HG02759 (cell line): ENCODE data around the gene RAB43.

ENCODE experiments used
- ATAC-seq: cut with Tn5 transposase; IDR thresholded peaks from one replicate; pipeline ENCODE4 v1.9.1; 2021; ENCODE audit warnings: mild to moderate bottlenecking, moderate library complexity; ENCODE audit not compliant: unreplicated experiment

Gene RAB43

DNA sequence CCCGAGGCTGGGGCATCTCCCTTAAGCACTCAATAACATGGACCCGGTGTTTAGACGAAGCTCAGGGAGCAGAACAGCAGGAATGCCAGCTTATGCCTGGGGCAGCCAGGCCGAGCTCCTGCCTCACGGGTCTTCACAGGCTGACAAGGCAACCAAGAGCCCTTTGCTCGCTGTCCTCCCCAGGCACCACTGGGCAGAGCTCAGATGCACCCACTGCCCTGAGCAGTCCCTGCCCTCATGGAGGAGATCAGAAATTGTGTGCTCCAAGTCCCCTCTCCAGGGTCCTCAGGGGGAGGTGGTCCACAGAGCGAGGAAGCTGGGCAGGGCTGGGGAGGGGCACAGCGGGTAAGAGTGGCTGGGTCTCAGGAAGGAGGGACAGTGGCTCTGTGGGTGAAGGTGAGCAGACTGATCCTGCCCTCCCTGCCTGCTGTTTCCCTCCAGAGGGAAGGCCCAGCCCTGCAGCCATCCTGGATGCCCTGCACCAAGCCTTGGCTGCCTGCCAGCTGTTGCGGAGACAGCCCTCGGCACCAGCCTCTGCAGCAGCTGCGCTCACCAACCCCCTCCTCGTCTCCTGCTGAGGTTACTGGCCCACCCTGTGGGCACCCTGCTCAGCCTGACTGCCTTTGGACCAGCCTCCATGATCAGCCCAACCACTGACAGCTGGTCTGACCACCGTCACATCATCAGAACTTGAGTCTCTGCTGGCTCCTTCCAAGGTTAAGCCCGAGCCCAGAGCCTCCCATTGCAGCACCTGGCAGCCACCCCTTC lies 82.1 kb downstream of the RAB43 start:
- ATAC-seq = no peak

DNA sequence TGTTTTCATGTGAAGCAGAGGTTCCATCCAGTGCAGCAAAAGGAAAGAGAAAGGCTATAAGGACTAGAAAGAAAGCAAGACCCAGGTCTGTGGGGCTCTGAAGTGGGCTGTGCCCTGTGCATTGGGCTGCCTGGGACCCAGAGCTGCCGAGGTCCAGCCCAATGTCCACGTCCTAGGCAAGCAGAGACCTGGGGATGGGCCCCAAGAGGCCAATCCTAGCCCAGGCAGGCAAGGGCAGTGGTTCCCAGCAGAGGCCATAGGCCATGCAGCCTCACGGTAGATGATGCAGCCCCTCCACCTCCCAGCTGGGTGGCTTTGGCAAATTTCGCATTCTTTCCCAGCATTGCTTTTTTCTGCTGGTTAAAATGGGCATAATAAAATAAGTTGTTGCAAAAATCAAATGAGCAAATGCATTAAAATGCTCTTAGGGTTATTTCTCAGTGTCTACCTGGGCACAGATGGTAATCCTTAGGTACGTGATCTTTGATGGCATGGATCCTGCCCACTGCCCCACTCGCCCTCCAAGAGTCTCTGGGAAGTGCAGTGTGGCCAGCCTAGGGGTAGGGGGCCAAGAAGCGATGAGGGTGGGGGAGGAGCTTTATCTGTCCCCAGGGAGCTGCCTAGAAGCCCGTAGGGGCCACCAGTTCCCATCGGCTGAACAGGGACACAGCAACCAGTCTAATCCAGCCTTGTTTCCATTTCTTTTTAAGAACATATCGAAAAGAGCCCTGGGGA lies 83.3 kb downstream of the RAB43 start:
- ATAC-seq = no peak
